HFFc6 (cell line): ENCODE results near the gene RBL2. TPM values are rescaled to one million over a fixed set of nuclear protein-coding genes. Genes with fewer than 3 reads are reported as not detected.

Source experiments
- DNase-seq: peaks from one replicate; pipeline ENCODE4 v3.0.0-alpha.2; 2018
- H3K27ac Mint-ChIP-seq: 2 replicates; pipeline ENCODE4 v1.8.0; 2020; ENCODE audit warnings: mild to moderate bottlenecking, mixed read lengths
- H3K27me3 Mint-ChIP-seq: 2 replicates; pipeline ENCODE4 v1.8.0; 2021; ENCODE audit warnings: mild to moderate bottlenecking, moderate library complexity, mixed read lengths; ENCODE audit not compliant: insufficient read depth
- H3K36me3 Mint-ChIP-seq: 2 replicates; pipeline ENCODE4 v1.8.0; 2021; ENCODE audit warnings: low read depth, mixed read lengths
- H3K4me1 Mint-ChIP-seq: 2 replicates; pipeline ENCODE4 v1.8.0; 2020; ENCODE audit warnings: low read depth, mixed read lengths
- H3K4me3 Mint-ChIP-seq: 2 replicates; pipeline ENCODE4 v1.8.0; 2020; ENCODE audit warnings: mild to moderate bottlenecking, moderate library complexity, mixed read lengths
- H3K9me3 Mint-ChIP-seq: 2 replicates; pipeline ENCODE4 v1.8.0; 2020; ENCODE audit warnings: mild to moderate bottlenecking, mixed read lengths
- CTCF ChIP-seq: fragments of 200-600 bp; sonication (generic); IDR thresholded peaks from 2 replicates; pipeline ENCODE4 v1.5.0; 2021; ENCODE audit warnings: antibody characterized with exemption, mild to moderate bottlenecking
- total RNA-seq, 6 experiments: library from RNA; stranded (reverse); fragmentation: NEBNext Ultra II Directional; extraction: Animal tissue kit (Norgen Biotek cat#: 25700); gene quantifications; 2 replicates in 1 of 6; 3 replicates in 5 of 6; pipeline ENCODE4 v1.2.3, GENCODE V29; 2021

RBL2 gene
- total RNA-seq, 6 experiments from 2014 or later = 21.4 to 24.4 (median 22.9) TPM

- Mint-ChIP-seq H3K36me3 (0 out of 2 replicates have a peak, but pooled peaks cover 4% of the 10 kb centered on the region), H3K27me3 (peaks cover 4% of the 10 kb centered on the region), H3K4me3 (no peak overlapping the region), H3K27ac (no peak overlapping the region), H3K9me3 (peaks cover 17% of the 10 kb centered on the region), H3K4me1 (peaks cover 4% of the 10 kb centered on the region)
- no peak for DNase-seq
- TF ChIP-seq CTCF = no peak
Observed at GRCh38 chr16:53428681-53429080, 5.6 kb upstream of the RBL2 start.

GRCh38 chr16:53429221-53429943 is 4.9 kb upstream of the RBL2 start:
- Mint-ChIP-seq H3K36me3 (no peaks in the 10 kb centered on the region), H3K27me3 (peaks cover 4% of the 10 kb centered on the region), H3K4me3 (no peak overlapping the region), H3K9me3 (peaks cover 10% of the 10 kb centered on the region), H3K27ac (no peak overlapping the region), H3K4me1 (peaks cover 9% of the 10 kb centered on the region)
- no peak for TF ChIP-seq CTCF
- peak; percentile 29 for DNase-seq

GRCh38 chr16:53430363-53430762 is 3.9 kb upstream of the RBL2 start:
- DNase-seq = no peak
- Mint-ChIP-seq H3K9me3 (peaks cover under 1% of the 10 kb centered on the region; the same call in 1 of the 2 replicates), H3K27ac (no peak overlapping the region), H3K4me1 (peaks cover 11% of the 10 kb centered on the region), H3K4me3 (no peak overlapping the region), H3K27me3 (peaks cover 4% of the 10 kb centered on the region), H3K36me3 (no peaks in the 10 kb centered on the region)
- no peak for TF ChIP-seq CTCF

- peak overlapping the region; percentile 82 for H3K27ac Mint-ChIP-seq
Observed at GRCh38 chr16:53433509-53433908, 762 bp upstream of the RBL2 start.

GRCh38 chr16:53433930-53434376 is 318 bp upstream of the RBL2 start:
- Mint-ChIP-seq H3K27me3 (peaks cover 4% of the 10 kb centered on the region), H3K27ac (peak overlapping the region; percentile 82), H3K36me3 (no peaks in the 10 kb centered on the region), H3K4me1 (peaks cover 29% of the 10 kb centered on the region), H3K9me3 (no peaks in the 10 kb centered on the region), H3K4me3 (peak overlapping the region; percentile 89)
- DNase-seq = no peak
- no peak for TF ChIP-seq CTCF

More at GRCh38 chr16:53433509-53433908, 762 bp upstream of the RBL2 start:
- TF ChIP-seq CTCF = no peak
- Mint-ChIP-seq H3K9me3 (no peaks in the 10 kb centered on the region), H3K36me3 (no peaks in the 10 kb centered on the region), H3K27me3 (peaks cover 4% of the 10 kb centered on the region), H3K4me1 (peaks cover 29% of the 10 kb centered on the region), H3K4me3 (peak overlapping the region; percentile 89)
- no peak for DNase-seq
